GM19455 (cell line): Measurements from ENCODE around the gene IRF4.

Source experiments
- ATAC-seq: cut with Tn5 transposase; IDR thresholded peaks from one replicate; pipeline ENCODE4 v1.9.1; 2021; ENCODE audit not compliant: unreplicated experiment

IRF4 gene

DNA sequence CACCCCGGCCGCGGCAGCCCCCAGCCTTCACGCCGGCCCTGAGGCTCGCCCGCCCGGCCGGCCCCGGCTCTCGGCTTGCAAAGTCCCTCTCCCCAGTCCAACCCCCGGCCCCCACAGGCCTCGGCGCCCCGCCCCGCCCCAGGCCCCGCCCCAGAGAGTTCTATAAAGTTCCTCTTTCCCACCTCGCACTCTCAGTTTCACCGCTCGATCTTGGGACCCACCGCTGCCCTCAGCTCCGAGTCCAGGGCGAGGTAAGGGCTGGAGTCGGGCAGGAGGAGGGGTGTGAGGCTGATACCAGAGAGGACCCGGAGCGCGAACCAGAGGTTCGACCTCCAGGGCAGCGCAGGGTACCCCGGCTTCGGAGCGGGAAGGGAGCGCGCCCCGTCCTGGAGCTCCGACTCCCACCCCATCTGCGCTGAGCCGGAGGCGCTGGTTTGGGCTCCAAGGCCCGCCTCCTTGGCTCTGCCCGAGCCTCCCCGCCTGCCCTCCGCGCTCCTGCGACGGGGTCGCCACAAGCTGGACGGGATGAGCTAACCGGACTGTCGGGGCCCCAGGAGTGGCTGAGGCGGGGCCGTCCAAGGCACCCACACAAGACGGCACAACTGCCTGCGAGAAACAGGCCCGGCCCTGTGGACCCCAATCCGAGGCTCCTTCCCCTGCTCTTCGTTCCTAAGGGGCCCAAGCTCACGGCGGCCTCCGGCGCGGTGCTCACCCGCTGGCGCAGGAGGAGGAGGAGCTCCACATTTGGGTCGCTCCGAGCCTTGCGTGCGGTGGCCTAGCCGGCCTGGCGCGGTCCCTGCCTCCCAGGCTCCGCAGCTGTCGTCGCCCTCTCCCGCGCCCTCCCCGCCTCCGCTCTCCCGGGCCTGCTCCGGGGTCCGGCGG is at the start of gene IRF4:
TSS of gene IRF4 (plus strand) at position 194 of the 882 bp plus-strand sequence. CDS start 1,401 bp downstream, outside the sequence.
- peak; percentile 46 for ATAC-seq

DNA sequence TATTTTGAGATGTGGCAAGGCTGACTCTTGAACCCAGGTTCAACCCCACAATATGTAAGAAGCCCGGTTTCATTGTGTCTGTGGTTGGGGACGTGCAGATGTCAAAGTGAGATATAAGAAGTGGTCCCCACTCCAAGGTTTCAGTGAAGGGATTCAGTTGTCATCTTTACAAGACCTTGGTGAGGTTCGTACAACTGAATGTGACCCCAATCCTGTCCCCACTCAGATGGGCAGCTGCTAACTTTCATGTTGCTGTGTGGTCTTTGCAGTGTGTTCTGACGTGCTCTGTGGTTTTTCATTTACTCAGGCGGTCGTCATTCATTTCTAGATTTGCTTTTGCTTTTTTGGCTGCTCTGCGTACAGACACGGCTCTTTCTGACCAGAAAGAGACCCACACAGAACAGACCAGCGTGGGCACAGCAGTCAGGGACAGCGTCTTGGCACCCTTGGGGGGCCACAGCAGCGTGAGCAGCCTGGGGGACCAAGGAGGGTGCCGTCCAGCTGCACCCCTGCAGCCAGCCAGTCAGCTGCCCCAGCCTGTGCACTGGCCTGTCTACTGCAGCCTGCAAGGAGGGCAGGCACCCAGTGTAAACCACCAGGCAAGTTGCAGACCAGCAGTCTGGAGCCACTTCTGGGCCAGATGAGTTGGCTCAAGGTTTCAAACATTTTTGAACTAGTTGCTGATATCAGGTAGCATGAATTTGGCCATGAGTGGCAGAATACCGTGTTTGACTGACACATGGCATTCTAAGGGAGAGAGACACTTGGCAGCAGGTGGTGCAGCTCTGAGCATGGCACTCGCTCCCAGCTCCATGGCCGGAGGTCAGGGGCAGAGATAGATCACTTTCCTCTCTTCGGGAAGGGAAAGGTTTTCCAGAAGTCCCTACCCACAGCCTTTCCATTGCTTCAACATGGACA is 49.4 kb upstream of the IRF4 start:
- peak; percentile 69 for ATAC-seq

DNA sequence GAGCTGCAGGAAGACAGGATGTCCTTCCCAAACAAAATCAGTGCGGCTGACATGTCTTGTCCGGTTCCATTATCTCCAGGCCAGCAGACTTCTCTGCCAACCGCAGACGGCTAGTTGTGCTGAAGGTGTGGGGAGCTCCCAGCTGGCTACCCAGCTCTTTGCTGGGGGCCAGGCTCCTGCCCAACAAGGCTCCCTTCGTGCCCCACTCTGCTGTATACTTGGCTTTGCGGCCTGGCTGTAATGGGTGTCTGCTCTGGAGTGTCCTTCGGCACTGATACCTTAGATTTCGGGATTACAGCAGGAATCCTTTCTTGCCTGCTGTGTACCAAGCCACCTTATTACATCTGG is 48.7 kb upstream of the IRF4 start:
- ATAC-seq: no peak

DNA sequence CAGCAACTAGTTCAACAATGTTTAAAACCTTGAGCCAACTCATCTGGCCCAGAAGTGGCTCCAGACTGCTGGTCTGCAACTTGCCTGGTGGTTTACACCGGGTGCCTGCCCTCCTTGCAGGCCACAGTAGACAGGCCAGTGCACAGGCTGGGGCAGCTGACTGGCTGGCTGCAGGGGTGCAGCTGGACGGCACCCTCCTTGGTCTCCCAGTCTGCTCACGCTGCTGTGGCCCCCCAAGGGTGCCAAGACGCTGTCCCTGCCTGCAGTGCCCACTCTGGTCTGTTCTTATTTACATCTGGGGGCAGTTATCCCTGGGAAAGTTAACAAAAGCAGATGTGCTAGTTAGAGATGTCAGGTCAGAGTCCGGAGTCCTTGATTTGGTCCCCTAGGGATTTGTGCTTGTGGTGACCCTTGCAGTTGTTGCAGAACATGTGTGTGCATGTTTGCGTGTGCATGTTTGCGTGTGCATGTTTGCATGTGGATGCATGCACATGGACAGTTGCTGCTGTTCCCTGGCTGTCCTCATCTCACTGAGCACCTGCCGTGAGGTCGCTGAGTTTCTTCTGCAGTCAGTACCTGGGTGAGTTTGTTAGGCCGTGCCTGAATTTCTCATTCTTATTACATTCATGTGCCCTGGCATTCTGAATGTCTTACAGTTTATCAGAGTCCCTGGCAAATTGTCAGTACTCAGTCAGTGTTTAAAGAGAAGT is 48.2 kb upstream of the IRF4 start:
- ATAC-seq: no peak

DNA sequence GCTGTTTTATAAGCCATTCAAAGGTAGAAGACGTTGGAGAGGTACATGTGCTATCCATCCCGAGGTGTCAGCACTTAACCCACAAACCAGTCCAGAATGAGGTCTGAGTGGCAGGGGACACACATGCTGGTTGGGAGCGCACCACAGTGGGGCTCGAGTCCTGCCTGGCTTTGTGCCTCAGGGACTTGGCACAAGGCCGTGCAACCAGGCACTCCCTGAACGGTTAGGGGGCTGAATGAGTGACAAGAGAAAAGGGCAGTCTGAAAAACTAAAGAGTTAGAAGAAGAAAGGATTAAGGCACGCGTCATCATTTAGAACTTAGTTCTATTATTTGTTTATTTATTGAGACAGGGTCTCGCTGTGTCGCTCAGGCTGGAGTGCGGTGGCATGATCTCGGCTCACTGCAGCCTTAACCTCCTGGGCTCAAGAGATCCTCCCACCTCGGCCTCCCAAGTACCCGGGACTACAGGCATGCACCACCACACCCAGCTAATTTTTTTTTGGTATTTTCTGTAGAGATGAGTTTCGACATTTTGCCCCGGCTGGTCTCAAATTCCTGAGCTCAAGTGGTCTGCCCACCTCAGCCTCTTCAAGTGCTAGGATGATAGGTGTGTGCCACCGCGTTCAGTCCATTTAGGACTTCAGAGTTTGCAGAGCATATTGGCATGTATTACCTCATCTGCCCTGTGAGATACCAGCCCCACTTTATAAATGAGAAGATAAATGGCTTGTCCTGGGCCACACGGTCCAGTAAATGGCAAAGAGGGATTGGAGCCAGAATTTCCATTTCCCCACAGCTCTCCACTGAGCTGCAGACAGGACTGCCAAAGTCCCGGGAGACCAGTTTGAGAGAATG is 47.4 kb upstream of the IRF4 start:
- ATAC-seq: no peak

DNA sequence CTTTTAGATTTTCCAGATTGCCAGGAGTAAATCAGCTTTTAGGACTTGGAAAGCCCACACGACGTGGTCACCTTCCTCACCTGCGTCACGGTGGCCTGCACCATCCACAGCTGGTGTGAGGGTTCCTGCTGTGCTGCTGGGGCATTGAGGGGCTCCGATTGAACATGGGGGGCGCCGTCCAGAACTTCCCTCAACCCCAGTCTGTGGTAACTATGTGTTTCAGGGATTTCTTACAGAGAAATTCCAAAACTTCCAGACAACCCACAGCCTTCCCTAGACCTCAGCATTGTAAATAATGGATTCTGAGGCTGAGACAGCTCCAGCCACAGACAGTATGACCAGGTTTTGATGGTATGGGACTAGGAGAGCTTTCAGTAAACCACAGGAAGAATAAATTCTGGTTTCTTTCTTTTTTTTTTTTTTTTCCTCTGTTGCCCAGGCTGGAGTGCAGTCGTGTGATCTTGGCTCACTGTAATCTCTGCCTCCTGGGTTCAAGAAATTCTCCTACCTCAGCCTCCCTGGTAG is 46.7 kb upstream of the IRF4 start:
- ATAC-seq: no peak

DNA sequence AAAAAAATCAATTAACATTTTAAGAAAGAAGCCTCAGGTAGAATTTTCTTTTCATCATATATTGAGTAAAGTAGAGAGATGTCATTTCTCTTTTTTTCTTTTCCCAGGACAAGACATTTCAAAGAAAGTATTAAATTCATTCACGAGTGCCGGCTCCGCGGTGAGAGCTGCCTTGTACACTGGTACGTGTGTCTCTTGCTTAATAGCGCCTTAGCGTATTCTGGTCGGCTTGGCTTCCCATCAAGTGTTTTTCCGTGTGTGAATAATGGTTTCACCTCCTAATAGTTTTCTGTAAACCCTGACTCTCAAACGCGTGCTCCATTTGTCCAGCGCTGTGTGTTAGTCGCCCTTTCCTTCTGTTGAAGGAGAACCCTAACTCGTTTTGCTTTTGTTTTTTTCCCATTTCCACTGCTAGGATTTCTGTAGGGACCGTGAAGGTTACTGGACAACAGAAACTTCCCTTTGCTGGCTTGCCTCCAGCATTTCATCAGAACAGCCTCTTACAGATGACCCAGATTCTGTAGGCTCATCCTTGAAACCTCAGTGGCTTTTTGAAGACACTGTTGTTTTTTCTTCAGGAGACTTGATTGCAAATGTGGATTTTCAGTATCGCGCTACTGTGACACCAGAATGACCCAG is 45.7 kb upstream of the IRF4 start:
- no peak for ATAC-seq

DNA sequence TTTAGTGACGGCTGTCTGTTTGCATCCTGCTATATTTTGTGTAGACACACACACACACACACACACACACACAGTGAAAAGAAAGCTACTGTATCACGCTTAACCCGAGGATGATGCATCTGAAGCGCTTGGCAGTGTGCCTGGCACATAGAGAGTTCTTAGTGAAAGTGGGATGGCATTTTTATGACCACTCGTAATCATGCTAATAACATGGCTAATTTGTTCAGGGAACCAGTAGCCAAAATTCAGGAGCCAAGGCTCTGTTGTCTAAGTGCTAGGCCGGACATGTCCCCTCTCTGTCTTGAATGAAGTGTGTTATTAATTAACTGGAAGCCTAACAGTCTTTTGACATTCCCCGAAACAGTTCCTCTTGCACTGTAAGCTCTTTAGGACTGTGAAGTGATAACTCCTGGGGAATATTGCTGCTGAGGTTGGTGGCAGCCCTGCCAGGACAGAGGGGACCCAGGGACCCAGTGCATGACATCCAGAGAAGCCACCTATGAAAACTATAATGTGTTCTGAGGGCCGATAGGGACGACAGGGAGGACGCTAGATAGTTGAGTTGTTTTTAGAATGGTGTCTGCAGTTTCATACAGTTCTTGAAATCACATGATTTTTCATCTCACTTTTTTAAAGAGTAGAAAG is 45.0 kb upstream of the IRF4 start:
- ATAC-seq: no peak

DNA sequence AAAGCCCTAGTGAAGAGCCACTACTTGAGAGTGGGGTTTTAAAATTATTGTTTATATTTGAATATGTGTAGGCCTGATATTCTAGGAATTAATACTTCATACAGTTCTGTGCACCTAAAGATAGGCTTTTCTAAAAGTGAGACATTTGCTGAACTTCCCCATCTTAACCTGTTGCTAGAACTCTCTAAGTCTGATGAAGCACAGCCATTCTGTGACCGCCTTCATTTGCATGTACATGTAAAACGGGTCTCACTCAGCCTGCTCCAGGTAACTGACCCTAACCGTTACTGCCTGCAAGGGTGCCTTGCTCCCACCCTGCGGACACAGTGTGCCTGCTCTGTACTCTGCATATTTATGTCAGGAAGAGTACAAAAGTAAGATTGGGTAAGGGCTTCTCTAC is 44.3 kb upstream of the IRF4 start:
- peak; percentile 85 for ATAC-seq

DNA sequence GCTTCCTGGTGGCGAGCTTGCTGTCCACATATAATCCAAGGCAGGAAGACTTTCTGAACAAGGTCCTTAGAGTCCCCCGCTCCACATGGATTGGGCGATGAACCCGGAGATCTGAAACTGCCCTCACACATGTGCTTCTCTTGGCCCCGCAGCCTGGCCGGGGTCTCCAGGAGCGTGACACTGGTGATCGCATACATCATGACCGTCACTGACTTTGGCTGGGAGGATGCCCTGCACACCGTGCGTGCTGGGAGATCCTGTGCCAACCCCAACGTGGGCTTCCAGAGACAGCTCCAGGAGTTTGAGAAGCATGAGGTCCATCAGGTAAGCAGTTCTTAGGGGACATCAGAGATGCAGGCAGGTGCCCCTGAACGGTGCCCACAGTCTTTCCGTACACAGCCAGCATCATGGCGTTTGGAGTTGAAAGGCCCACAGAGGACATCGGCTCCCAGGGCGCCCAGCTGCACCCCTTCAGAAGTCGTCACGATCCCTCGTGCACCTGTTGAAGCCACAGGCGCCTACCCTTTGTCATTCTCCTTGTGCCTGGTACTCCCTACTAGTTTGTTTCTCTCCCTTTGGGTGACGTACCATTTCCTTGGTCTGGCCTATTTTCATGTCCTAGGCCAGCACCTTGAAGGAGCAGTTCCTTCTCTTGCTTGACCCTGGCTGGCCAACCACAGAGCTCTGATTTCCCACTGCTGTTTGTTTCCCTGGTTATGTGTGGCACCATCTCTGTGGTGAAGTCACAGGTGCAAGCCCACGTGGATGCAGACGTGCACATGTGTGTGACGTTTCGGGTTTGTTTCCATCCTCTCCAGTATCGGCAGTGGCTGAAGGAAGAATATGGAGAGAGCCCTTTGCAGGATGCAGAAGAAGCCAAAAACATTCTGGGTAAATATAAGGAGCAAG is 43.3 kb upstream of the IRF4 start:
- no peak for ATAC-seq

DNA sequence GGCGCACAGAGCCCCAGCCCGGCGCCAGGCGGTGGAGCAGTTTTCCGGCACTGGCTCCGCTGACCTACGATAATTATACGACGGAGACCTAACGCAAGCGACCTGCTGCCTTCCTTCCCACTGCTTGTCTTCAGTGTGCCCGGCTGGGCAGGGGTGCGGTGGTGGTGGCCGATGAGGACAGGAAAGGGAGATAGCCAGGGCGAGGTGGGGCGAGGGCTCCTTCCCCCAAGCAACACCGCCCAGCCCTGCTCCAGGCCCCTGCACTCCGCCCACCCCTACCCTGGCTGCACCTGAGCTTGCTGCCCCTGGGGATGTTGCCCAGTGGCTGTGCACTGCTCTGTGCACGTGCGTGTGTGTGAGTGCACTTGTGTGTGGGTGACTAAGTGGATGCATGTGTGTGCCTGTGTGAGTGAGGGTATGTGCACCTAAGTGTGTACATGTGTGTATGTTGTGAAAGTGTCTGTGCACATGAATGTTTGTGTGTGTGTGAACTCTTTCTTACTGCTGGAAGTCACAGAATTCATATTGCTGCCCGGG is 42.6 kb upstream of the IRF4 start:
- ATAC-seq: no peak

DNA sequence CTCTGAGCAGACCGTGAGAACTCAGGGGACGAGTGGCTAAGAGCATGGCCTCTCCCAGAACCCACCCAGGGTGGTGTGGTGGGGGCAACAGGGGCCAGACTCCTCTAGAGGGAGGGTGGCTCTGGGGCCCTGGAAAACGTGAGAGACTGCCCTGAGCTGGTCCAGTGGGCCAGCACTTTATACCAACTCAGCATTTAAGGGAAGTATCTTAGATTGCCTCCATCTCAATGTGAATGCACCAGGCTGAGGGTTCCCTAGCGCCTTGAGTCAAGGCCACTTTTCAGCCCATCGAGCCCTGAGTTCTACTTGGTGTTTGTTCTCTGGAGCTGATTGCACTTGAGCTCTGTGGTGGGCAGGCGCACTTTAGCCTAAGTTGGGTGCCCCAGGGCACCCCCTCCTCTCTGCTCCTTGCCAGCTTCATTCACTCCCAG is 42.0 kb upstream of the IRF4 start:
- no peak for ATAC-seq

DNA sequence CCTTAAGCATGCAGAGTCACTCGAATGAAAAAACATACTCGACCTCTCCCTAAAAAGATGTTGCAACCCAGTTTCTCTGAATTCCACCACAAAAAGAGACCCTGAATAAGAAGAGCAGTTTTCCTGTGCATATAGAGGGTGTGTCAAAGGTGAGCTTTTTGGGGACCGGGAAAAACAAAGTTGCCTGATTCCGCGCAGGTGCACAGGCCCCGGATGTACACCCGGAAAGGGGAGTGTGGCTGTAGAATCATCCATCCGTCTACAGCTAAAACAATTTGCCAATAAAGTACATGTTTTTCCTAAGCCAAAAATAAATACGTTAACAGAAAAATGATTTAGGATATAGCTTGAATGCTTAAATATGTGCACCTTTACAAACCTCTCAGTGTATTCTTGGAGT is 41.2 kb upstream of the IRF4 start:
- no peak for ATAC-seq

DNA sequence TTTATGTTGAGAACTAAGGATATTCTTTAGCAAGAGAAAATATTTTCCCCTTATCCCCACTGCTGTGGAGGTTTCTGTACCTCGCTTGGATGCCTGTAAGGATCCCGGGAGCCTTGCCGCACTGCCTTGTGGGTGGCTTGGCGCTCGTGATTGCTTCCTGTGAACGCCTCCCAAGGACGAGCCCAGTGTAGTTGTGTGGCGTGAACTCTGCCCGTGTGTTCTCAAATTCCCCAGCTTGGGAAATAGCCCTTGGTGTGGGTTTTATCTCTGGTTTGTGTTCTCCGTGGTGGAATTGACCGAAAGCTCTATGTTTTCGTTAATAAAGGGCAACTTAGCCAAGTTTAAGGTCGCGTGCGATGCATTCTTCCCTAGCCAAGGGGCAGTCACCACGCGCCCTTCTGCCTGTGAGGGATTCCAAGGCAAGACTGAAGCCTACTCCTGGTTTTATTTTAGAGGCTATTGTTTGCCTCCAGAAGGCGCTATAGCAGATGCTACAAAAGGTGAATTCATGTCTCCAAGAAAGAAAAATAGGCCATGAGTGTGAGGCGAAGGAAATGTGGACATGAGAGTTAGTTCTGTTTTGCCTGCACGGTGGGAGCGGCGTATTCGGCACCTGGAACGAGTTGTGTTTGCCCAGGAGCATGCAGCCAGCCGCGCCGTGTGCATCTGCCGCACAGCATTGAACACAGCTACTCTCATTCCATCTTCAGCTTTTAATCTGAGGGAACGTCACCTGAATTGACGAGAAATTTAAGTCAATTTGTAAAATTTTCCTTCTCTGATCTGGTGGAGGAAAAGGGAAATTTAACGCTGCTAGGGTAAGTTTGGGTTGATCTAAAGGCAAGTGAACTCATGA is 40.3 kb upstream of the IRF4 start:
- no peak for ATAC-seq

DNA sequence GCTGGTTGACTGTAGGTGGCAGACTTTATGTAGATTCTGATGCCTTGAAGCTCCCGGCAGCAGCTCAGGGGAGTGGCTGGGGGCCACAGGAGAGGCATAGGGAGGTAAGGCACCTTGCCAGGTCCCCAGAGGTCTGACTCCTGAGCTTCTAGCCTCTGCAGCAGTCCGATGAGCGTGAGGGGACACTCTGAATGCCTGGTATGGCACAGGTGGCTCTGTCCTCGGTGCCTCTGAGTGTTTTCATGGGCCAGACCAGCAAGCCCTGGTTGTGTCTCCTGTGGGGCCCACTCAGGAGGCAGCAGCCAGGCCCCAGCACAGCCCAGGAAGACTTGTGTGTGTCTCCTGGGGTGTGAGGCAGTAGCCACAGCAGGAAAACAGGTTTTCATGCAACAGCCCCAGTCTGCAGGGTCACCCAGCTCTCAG is 39.7 kb upstream of the IRF4 start:
- no peak for ATAC-seq

DNA sequence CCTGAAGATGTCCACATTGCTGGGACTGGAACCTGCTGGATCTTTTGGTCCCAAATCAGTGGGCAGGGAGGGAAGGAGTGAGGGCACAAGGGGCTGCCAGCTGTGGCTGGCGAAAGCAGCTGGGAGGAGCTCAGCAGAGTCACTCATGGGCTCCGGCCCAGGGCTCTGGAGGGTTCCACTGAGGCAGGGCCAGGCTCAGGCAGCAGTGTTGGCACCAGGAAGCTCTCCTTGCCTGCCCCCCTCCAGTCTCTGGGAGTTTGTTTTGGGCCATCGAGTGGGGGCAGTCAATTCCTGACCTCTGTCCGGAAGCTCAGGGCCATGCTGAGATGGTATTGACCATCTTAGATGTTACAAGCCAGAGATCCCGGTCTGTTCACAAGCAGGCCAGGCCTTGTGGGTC is 39.1 kb upstream of the IRF4 start:
- ATAC-seq: no peak

DNA sequence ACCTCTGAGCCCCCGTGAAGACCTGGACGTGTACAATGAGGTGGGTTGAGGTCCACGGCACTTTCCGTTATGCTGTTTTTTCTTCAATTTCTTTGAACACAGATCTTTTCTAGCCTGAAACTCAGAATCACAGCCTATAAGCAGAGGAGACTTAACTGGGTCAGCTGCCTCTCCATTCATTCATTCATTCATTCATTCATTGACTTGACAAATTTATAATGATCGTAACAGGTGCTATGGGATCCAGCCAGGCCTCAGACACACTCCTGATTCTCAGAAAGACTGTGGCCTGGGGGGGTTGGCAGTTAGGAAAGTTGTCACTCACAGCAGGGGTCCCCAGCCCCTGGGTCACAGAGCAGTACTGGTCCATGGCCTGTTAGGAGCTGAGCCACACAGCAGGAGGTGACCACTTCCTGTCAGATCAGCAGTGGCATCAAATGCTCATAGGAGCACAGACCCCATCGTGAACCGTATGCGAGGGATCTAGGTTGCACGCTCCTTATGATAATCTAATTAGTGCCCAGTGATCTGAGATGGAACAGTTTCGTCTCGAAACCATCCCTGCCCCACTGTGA is 38.6 kb upstream of the IRF4 start:
- no peak for ATAC-seq
